H9 (cell line): Measurements from ENCODE around the gene SLCO4A1. TPM values are rescaled to one million over a fixed set of nuclear protein-coding genes. Genes with fewer than 3 reads are reported as not detected.

Experiments used
- DNase-seq: peaks from one replicate; pipeline ENCODE4 v3.0.0-alpha.2; 2017
- H2AFZ ChIP-seq: one replicate; pipeline ENCODE4 v1.6.1; 2013; ENCODE audit warnings: mild to moderate bottlenecking, low read length, control low read depth, moderate library complexity
- H2AK5ac ChIP-seq: 2 replicates; pipeline ENCODE4 v1.6.1; 2013; ENCODE audit warnings: low read length, control low read depth, mixed read lengths; ENCODE audit not compliant: insufficient read length
- H2BK120ac ChIP-seq: one replicate; pipeline ENCODE4 v1.6.1; 2013; ENCODE audit warnings: low read depth, mild to moderate bottlenecking, low read length, control low read depth, inconsistent platforms; ENCODE audit not compliant: poor library complexity, severe bottlenecking
- H2BK12ac ChIP-seq: 2 replicates; pipeline ENCODE4 v1.6.1; 2013; ENCODE audit warnings: low read length, control low read depth, mixed read lengths, low read depth; ENCODE audit not compliant: insufficient read length
- H2BK15ac ChIP-seq: 2 replicates; pipeline ENCODE4 v1.6.1; 2013; ENCODE audit warnings: low read depth, low read length, control low read depth
- H2BK20ac ChIP-seq: one replicate; pipeline ENCODE4 v1.6.1; 2013; ENCODE audit warnings: low read depth, mild to moderate bottlenecking, low read length, control low read depth, inconsistent platforms; ENCODE audit not compliant: poor library complexity, severe bottlenecking
- H2BK5ac ChIP-seq: 2 replicates; pipeline ENCODE4 v1.6.1; 2013; ENCODE audit warnings: low read length, control low read depth, mixed read lengths; ENCODE audit not compliant: insufficient read length
- H3K14ac ChIP-seq: 2 replicates; pipeline ENCODE4 v1.6.1; 2013; ENCODE audit warnings: low read length, control low read depth; ENCODE audit not compliant: insufficient read depth
- H3K18ac ChIP-seq: 2 replicates; pipeline ENCODE4 v1.6.1; 2013; ENCODE audit warnings: low read depth, mild to moderate bottlenecking, mixed read lengths, low read length, control low read depth; ENCODE audit not compliant: insufficient read length
- H3K23ac ChIP-seq: 2 replicates; pipeline ENCODE4 v1.6.1; 2013; ENCODE audit warnings: low read length, control low read depth, mixed read lengths, low read depth; ENCODE audit not compliant: insufficient read length
- H3K23me2 ChIP-seq: 2 replicates; pipeline ENCODE4 v1.6.1; 2013; ENCODE audit warnings: low read depth, mild to moderate bottlenecking, mixed read lengths, low read length, control low read depth; ENCODE audit not compliant: insufficient read length, poor library complexity, severe bottlenecking
- H3K27ac ChIP-seq: 2 replicates; pipeline ENCODE4 v1.5.1; 2013; ENCODE audit warnings: low read length, control low read depth, mixed read lengths, low read depth; ENCODE audit not compliant: insufficient read length
- H3K27me3 ChIP-seq: 2 replicates; pipeline ENCODE4 v1.6.1; 2013; ENCODE audit warnings: low read length, control low read depth, inconsistent platforms; ENCODE audit not compliant: insufficient read depth
- H3K4ac ChIP-seq: 2 replicates; pipeline ENCODE4 v1.6.1; 2013; ENCODE audit warnings: low read depth, mild to moderate bottlenecking, control low read depth, inconsistent platforms, low read length, moderate library complexity
- H3K4me1 ChIP-seq: 2 replicates; pipeline ENCODE4 v1.6.1; 2013; ENCODE audit warnings: low read length, control low read depth, inconsistent platforms; ENCODE audit not compliant: insufficient read depth
- H3K4me2 ChIP-seq: 2 replicates; pipeline ENCODE4 v1.6.1; 2013; ENCODE audit warnings: low read length, control low read depth, mixed read lengths; ENCODE audit not compliant: insufficient read length, insufficient read depth
- H3K56ac ChIP-seq: 2 replicates; pipeline ENCODE4 v1.6.1; 2013; ENCODE audit warnings: low read depth, mild to moderate bottlenecking, mixed read lengths, low read length, control low read depth; ENCODE audit not compliant: insufficient read length
- H3K79me1 ChIP-seq: 2 replicates; pipeline ENCODE4 v1.6.1; 2013; ENCODE audit warnings: low read depth, mild to moderate bottlenecking, moderate library complexity, low read length, control low read depth, inconsistent platforms; ENCODE audit not compliant: insufficient read depth, poor library complexity, severe bottlenecking
- H3K79me2 ChIP-seq: 2 replicates; pipeline ENCODE4 v1.6.1; 2013; ENCODE audit warnings: low read length, control low read depth, inconsistent platforms; ENCODE audit not compliant: insufficient read depth
- H3K9ac ChIP-seq: 2 replicates; pipeline ENCODE4 v1.6.1; 2013; ENCODE audit warnings: low read length, control low read depth, mixed read lengths; ENCODE audit not compliant: insufficient read length; ENCODE audit errors: extremely low read depth
- H3K9me3 ChIP-seq: one replicate; pipeline ENCODE4 v1.6.1; 2013; ENCODE audit warnings: low read depth, low read length, inconsistent platforms; ENCODE audit not compliant: control insufficient read depth
- H3T11ph ChIP-seq: one replicate; pipeline ENCODE4 v1.6.1; 2013; ENCODE audit warnings: mild to moderate bottlenecking, low read length, control low read depth, inconsistent platforms
- H4K20me1 ChIP-seq: one replicate; pipeline ENCODE4 v1.6.1; 2013; ENCODE audit not compliant: control insufficient read depth, insufficient read length, insufficient read depth
- H4K5ac ChIP-seq: 2 replicates; pipeline ENCODE4 v1.6.1; 2013; ENCODE audit warnings: low read depth, mild to moderate bottlenecking, mixed read lengths, low read length, control low read depth; ENCODE audit not compliant: insufficient read length
- H4K8ac ChIP-seq: replicated peaks from 2 replicates; pipeline ENCODE4 v1.6.1; 2013; ENCODE audit warnings: low read length, control low read depth, mixed read lengths, low read depth; ENCODE audit not compliant: insufficient read length
- H4K91ac ChIP-seq: 2 replicates; pipeline ENCODE4 v1.6.1; 2013; ENCODE audit warnings: low read depth, mild to moderate bottlenecking, moderate library complexity, mixed read lengths, low read length, control low read depth; ENCODE audit not compliant: insufficient read length
- H3K27ac Mint-ChIP-seq, 3 experiments: 2 replicates in 2 of 3; 3 replicates in 1 of 3; pipeline ENCODE4 v1.8.0; 2020 to 2021; ENCODE audit warnings: mixed read lengths in 3 of 3, mild to moderate bottlenecking in 1 of 3, moderate library complexity in 1 of 3
- H3K27me3 Mint-ChIP-seq: 2 replicates; pipeline ENCODE4 v1.8.0; 2021; ENCODE audit warnings: low read depth, mild to moderate bottlenecking, moderate library complexity, mixed read lengths
- H3K36me3 Mint-ChIP-seq, 3 experiments: 2 replicates in 2 of 3; 3 replicates in 1 of 3; pipeline ENCODE4 v1.8.0; 2020 to 2021; ENCODE audit warnings: low read depth in 3 of 3, mixed read lengths in 3 of 3; ENCODE audit not compliant: insufficient read depth in 1 of 3
- H3K4me1 Mint-ChIP-seq, 2 experiments: 2 replicates each; pipeline ENCODE4 v1.8.0; 2020; ENCODE audit warnings: mixed read lengths in 2 of 2
- H3K4me3 Mint-ChIP-seq, 2 experiments: 2 replicates in 1 of 2; 3 replicates in 1 of 2; pipeline ENCODE4 v1.8.0; 2020 to 2021; ENCODE audit warnings: mild to moderate bottlenecking in 2 of 2, mixed read lengths in 2 of 2, moderate library complexity in 1 of 2
- H3K9me3 Mint-ChIP-seq, 2 experiments: 2 replicates in 1 of 2; 3 replicates in 1 of 2; pipeline ENCODE4 v1.8.0; 2020; ENCODE audit warnings: mild to moderate bottlenecking in 2 of 2, mixed read lengths in 2 of 2, moderate library complexity in 1 of 2
- WGBS: extraction: QIAGEN DNeasy Blood & Tissue Kit; methylation state at CpG from one replicate; pipeline ENCODE4 v1.1.7; 2013; ENCODE audit warnings: missing lambda C conversion rate, low lambda C conversion rate, mixed read lengths; ENCODE audit not compliant: insufficient read length; ENCODE audit errors: extremely low coverage; 5-methylcytosine and 5-hydroxymethylcytosine counted together
- total RNA-seq: library from RNA; stranded (reverse); gene quantifications from 2 replicates; pipeline ENCODE4 v1.2.1, GENCODE V29; 2021
- TF ChIP-seq, protein P1 (sequence below): fragments of 200-600 bp; sonication (generic); conservative IDR thresholded peaks from 3 replicates; pipeline ENCODE4 v1.8.0; 2021; ENCODE audit warnings: antibody characterized with exemption, mild to moderate bottlenecking

Gene SLCO4A1
- total RNA-seq, 1 experiment from 2014 or later: 9.4 TPM

DNA sequence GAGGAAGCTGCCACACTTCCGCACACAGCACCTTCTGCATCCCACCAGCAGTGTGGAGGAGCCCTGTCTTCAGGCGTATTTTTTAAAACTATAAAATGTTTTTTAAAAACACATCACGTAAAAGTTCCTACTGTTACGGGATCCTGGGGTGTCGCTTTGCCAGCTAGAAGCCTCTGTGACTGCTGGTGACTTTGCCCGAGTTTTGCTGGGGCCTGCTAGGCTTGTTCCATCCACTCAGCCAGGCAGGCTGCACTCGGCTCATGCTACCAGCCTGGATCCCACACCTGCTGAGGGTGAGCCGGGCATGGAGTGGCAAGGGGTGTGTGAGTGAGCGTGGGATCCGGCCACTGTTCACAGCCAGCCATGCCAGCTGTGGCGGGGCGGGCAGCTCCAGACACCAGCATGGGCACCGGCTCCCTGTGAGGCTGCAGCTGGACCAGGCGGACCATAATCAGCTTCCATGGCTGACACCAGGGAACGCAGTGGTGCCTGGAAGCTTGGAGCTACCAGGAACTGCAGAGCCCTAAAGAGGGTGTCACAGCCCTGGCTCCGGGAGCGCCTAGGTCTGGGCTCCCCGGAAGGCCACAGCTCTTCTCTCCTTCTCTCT is 12.3 kb upstream of the SLCO4A1 start:
- Histone ChIP-seq H2BK20ac (no peak overlapping the region), H3K4me1 (no peaks in the 10 kb centered on the region; the same call in 1 of the 2 replicates), H3K9me3 (no peaks in the 10 kb centered on the region), H4K20me1 (no peaks in the 10 kb centered on the region), H3K9ac (no peak overlapping the region), H4K91ac (no peak overlapping the region), H3K27me3 (no peaks in the 10 kb centered on the region), H2BK12ac (no peak overlapping the region), H3T11ph (no peak overlapping the region), H3K23me2 (no peaks in the 10 kb centered on the region), H3K79me1 (no peaks in the 10 kb centered on the region), H4K5ac (no peak overlapping the region), H3K79me2 (no peaks in the 10 kb centered on the region), H3K23ac (no peak overlapping the region), H2BK120ac (no peak overlapping the region), H3K4ac (no peak overlapping the region), H3K56ac (no peak overlapping the region), H4K8ac (no peak overlapping the region), H2BK5ac (no peak overlapping the region), H3K27ac (no peak overlapping the region), H3K18ac (no peak overlapping the region), H2AFZ (no peak overlapping the region), H2AK5ac (no peak overlapping the region), H2BK15ac (no peak overlapping the region), H3K14ac (no peak overlapping the region), H3K4me2 (no peak overlapping the region)
- Mint-ChIP-seq H3K4me1 (peaks cover 7 to 24% of the 10 kb centered on the region in 2 experiments), H3K27me3 (peaks cover 12% of the 10 kb centered on the region), H3K4me3 (no peak overlapping the region), H3K27ac (no peak overlapping the region; a peak in 1 of 7 replicates), H3K36me3 (no peaks in the 10 kb centered on the region), H3K9me3 (no peaks in the 10 kb centered on the region; a peak in 1 of 5 replicates)
- WGBS: no CpG with 5 or more reads among the region's 18 CpGs
- DNase-seq: no peak
- TF ChIP-seq, protein P1, sequence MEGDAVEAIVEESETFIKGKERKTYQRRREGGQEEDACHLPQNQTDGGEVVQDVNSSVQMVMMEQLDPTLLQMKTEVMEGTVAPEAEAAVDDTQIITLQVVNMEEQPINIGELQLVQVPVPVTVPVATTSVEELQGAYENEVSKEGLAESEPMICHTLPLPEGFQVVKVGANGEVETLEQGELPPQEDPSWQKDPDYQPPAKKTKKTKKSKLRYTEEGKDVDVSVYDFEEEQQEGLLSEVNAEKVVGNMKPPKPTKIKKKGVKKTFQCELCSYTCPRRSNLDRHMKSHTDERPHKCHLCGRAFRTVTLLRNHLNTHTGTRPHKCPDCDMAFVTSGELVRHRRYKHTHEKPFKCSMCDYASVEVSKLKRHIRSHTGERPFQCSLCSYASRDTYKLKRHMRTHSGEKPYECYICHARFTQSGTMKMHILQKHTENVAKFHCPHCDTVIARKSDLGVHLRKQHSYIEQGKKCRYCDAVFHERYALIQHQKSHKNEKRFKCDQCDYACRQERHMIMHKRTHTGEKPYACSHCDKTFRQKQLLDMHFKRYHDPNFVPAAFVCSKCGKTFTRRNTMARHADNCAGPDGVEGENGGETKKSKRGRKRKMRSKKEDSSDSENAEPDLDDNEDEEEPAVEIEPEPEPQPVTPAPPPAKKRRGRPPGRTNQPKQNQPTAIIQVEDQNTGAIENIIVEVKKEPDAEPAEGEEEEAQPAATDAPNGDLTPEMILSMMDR: no peak
